ENCODE data around the gene FSTL4.

DNA sequence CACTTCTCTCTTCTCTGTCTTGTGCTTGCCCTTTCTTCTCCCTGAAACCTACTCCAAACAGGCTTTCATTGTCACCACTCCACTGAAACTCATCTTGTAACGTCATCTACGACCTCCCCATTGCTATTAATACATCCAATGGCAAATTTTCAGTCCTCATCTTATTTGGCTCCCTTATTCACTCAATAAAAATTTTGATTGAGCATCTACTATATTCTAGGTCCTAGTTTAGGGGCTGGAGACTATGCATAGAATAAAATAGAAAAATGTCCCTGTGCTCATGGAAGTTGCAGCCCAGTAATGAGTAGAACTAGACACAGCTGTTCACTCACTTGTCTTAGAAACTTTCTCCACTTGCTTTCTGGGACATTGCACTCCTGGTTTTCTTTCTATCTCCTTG, 24.9 kb upstream of the FSTL4 start:
- TF ChIP-seq CTCF (IDR thresholded peaks at IDR 0.05 in 4 of 5, conservative IDR thresholded peaks at IDR 0.05 in 1 of 5) = no peak
- no peak for TF ChIP-seq POLR2A (IDR thresholded peaks at IDR 0.05)

Measured in gastrocnemius medialis (tissue), 4 donors.